H9 (cell line): ENCODE measurements around the gene NEURL1. TPM values are rescaled to one million over a fixed set of nuclear protein-coding genes. Genes with fewer than 3 reads are reported as not detected.

Source experiments
- DNase-seq: peaks from one replicate; pipeline ENCODE4 v3.0.0-alpha.2; 2017
- H2AFZ ChIP-seq: one replicate; pipeline ENCODE4 v1.6.1; 2013; ENCODE audit warnings: mild to moderate bottlenecking, low read length, control low read depth, moderate library complexity
- H2AK5ac ChIP-seq: 2 replicates; pipeline ENCODE4 v1.6.1; 2013; ENCODE audit warnings: low read length, control low read depth, mixed read lengths; ENCODE audit not compliant: insufficient read length
- H2BK120ac ChIP-seq: one replicate; pipeline ENCODE4 v1.6.1; 2013; ENCODE audit warnings: low read depth, mild to moderate bottlenecking, low read length, control low read depth, inconsistent platforms; ENCODE audit not compliant: poor library complexity, severe bottlenecking
- H2BK12ac ChIP-seq: 2 replicates; pipeline ENCODE4 v1.6.1; 2013; ENCODE audit warnings: low read length, control low read depth, mixed read lengths, low read depth; ENCODE audit not compliant: insufficient read length
- H2BK15ac ChIP-seq: 2 replicates; pipeline ENCODE4 v1.6.1; 2013; ENCODE audit warnings: low read depth, low read length, control low read depth
- H2BK20ac ChIP-seq: one replicate; pipeline ENCODE4 v1.6.1; 2013; ENCODE audit warnings: low read depth, mild to moderate bottlenecking, low read length, control low read depth, inconsistent platforms; ENCODE audit not compliant: poor library complexity, severe bottlenecking
- H2BK5ac ChIP-seq: 2 replicates; pipeline ENCODE4 v1.6.1; 2013; ENCODE audit warnings: low read length, control low read depth, mixed read lengths; ENCODE audit not compliant: insufficient read length
- H3K14ac ChIP-seq: 2 replicates; pipeline ENCODE4 v1.6.1; 2013; ENCODE audit warnings: low read length, control low read depth; ENCODE audit not compliant: insufficient read depth
- H3K18ac ChIP-seq: 2 replicates; pipeline ENCODE4 v1.6.1; 2013; ENCODE audit warnings: low read depth, mild to moderate bottlenecking, mixed read lengths, low read length, control low read depth; ENCODE audit not compliant: insufficient read length
- H3K23ac ChIP-seq: 2 replicates; pipeline ENCODE4 v1.6.1; 2013; ENCODE audit warnings: low read length, control low read depth, mixed read lengths, low read depth; ENCODE audit not compliant: insufficient read length
- H3K23me2 ChIP-seq: 2 replicates; pipeline ENCODE4 v1.6.1; 2013; ENCODE audit warnings: low read depth, mild to moderate bottlenecking, mixed read lengths, low read length, control low read depth; ENCODE audit not compliant: insufficient read length, poor library complexity, severe bottlenecking
- H3K27ac ChIP-seq: 2 replicates; pipeline ENCODE4 v1.5.1; 2013; ENCODE audit warnings: low read length, control low read depth, mixed read lengths, low read depth; ENCODE audit not compliant: insufficient read length
- H3K27me3 ChIP-seq: 2 replicates; pipeline ENCODE4 v1.6.1; 2013; ENCODE audit warnings: low read length, control low read depth, inconsistent platforms; ENCODE audit not compliant: insufficient read depth
- H3K4ac ChIP-seq: 2 replicates; pipeline ENCODE4 v1.6.1; 2013; ENCODE audit warnings: low read depth, mild to moderate bottlenecking, control low read depth, inconsistent platforms, low read length, moderate library complexity
- H3K4me1 ChIP-seq: 2 replicates; pipeline ENCODE4 v1.6.1; 2013; ENCODE audit warnings: low read length, control low read depth, inconsistent platforms; ENCODE audit not compliant: insufficient read depth
- H3K4me2 ChIP-seq: 2 replicates; pipeline ENCODE4 v1.6.1; 2013; ENCODE audit warnings: low read length, control low read depth, mixed read lengths; ENCODE audit not compliant: insufficient read length, insufficient read depth
- H3K56ac ChIP-seq: 2 replicates; pipeline ENCODE4 v1.6.1; 2013; ENCODE audit warnings: low read depth, mild to moderate bottlenecking, mixed read lengths, low read length, control low read depth; ENCODE audit not compliant: insufficient read length
- H3K79me1 ChIP-seq: 2 replicates; pipeline ENCODE4 v1.6.1; 2013; ENCODE audit warnings: low read depth, mild to moderate bottlenecking, moderate library complexity, low read length, control low read depth, inconsistent platforms; ENCODE audit not compliant: insufficient read depth, poor library complexity, severe bottlenecking
- H3K79me2 ChIP-seq: 2 replicates; pipeline ENCODE4 v1.6.1; 2013; ENCODE audit warnings: low read length, control low read depth, inconsistent platforms; ENCODE audit not compliant: insufficient read depth
- H3K9ac ChIP-seq: 2 replicates; pipeline ENCODE4 v1.6.1; 2013; ENCODE audit warnings: low read length, control low read depth, mixed read lengths; ENCODE audit not compliant: insufficient read length; ENCODE audit errors: extremely low read depth
- H3K9me3 ChIP-seq: one replicate; pipeline ENCODE4 v1.6.1; 2013; ENCODE audit warnings: low read depth, low read length, inconsistent platforms; ENCODE audit not compliant: control insufficient read depth
- H3T11ph ChIP-seq: one replicate; pipeline ENCODE4 v1.6.1; 2013; ENCODE audit warnings: mild to moderate bottlenecking, low read length, control low read depth, inconsistent platforms
- H4K20me1 ChIP-seq: one replicate; pipeline ENCODE4 v1.6.1; 2013; ENCODE audit not compliant: control insufficient read depth, insufficient read length, insufficient read depth
- H4K5ac ChIP-seq: 2 replicates; pipeline ENCODE4 v1.6.1; 2013; ENCODE audit warnings: low read depth, mild to moderate bottlenecking, mixed read lengths, low read length, control low read depth; ENCODE audit not compliant: insufficient read length
- H4K8ac ChIP-seq: replicated peaks from 2 replicates; pipeline ENCODE4 v1.6.1; 2013; ENCODE audit warnings: low read length, control low read depth, mixed read lengths, low read depth; ENCODE audit not compliant: insufficient read length
- H4K91ac ChIP-seq: 2 replicates; pipeline ENCODE4 v1.6.1; 2013; ENCODE audit warnings: low read depth, mild to moderate bottlenecking, moderate library complexity, mixed read lengths, low read length, control low read depth; ENCODE audit not compliant: insufficient read length
- H3K27ac Mint-ChIP-seq, 3 experiments: 2 replicates in 2 of 3; 3 replicates in 1 of 3; pipeline ENCODE4 v1.8.0; 2020 to 2021; ENCODE audit warnings: mixed read lengths in 3 of 3, mild to moderate bottlenecking in 1 of 3, moderate library complexity in 1 of 3
- H3K27me3 Mint-ChIP-seq: 2 replicates; pipeline ENCODE4 v1.8.0; 2021; ENCODE audit warnings: low read depth, mild to moderate bottlenecking, moderate library complexity, mixed read lengths
- H3K36me3 Mint-ChIP-seq, 3 experiments: 2 replicates in 2 of 3; 3 replicates in 1 of 3; pipeline ENCODE4 v1.8.0; 2020 to 2021; ENCODE audit warnings: low read depth in 3 of 3, mixed read lengths in 3 of 3; ENCODE audit not compliant: insufficient read depth in 1 of 3
- H3K4me1 Mint-ChIP-seq, 2 experiments: 2 replicates each; pipeline ENCODE4 v1.8.0; 2020; ENCODE audit warnings: mixed read lengths in 2 of 2
- H3K4me3 Mint-ChIP-seq, 2 experiments: 2 replicates in 1 of 2; 3 replicates in 1 of 2; pipeline ENCODE4 v1.8.0; 2020 to 2021; ENCODE audit warnings: mild to moderate bottlenecking in 2 of 2, mixed read lengths in 2 of 2, moderate library complexity in 1 of 2
- H3K9me3 Mint-ChIP-seq, 2 experiments: 2 replicates in 1 of 2; 3 replicates in 1 of 2; pipeline ENCODE4 v1.8.0; 2020; ENCODE audit warnings: mild to moderate bottlenecking in 2 of 2, mixed read lengths in 2 of 2, moderate library complexity in 1 of 2
- CTCF ChIP-seq: fragments of 200-600 bp; sonication (generic); conservative IDR thresholded peaks from 3 replicates; pipeline ENCODE4 v1.8.0; 2021; ENCODE audit warnings: antibody characterized with exemption, mild to moderate bottlenecking
- WGBS: extraction: QIAGEN DNeasy Blood & Tissue Kit; methylation state at CpG from one replicate; pipeline ENCODE4 v1.1.7; 2013; ENCODE audit warnings: missing lambda C conversion rate, low lambda C conversion rate, mixed read lengths; ENCODE audit not compliant: insufficient read length; ENCODE audit errors: extremely low coverage; 5-methylcytosine and 5-hydroxymethylcytosine counted together
- total RNA-seq: library from RNA; stranded (reverse); gene quantifications from 2 replicates; pipeline ENCODE4 v1.2.1, GENCODE V29; 2021

NEURL1 gene
- total RNA-seq, 1 experiment from 2014 or later = 1.2 TPM

- Mint-ChIP-seq H3K4me1 (peaks cover 2% of the 10 kb centered on the region in 2 experiments; a peak in 1 of 4 replicates), H3K27me3 (peaks cover 8% of the 10 kb centered on the region)
Observed at GRCh38 chr10:103562383-103562782, 68.9 kb downstream of the NEURL1 start.

More at GRCh38 chr10:103562383-103562782, 68.9 kb downstream of the NEURL1 start:
- no peak overlapping the region for H3K14ac ChIP-seq
- no peak overlapping the region for H2BK5ac ChIP-seq
- H3K9me3 Mint-ChIP-seq = no peaks in the 10 kb centered on the region; a peak in 1 of 5 replicates
- no peaks in the 10 kb centered on the region; a peak in 1 of 7 replicates for H3K36me3 Mint-ChIP-seq
- no peak overlapping the region for H4K5ac ChIP-seq
- no peak overlapping the region for H2AFZ ChIP-seq
- H3K4ac ChIP-seq = no peak overlapping the region
- TF ChIP-seq CTCF = no peak
- no CpG with 5 or more reads among the region's 4 CpGs for WGBS
- H4K20me1 ChIP-seq = no peaks in the 10 kb centered on the region
- no peaks in the 10 kb centered on the region for H3K23me2 ChIP-seq
- H3K9ac ChIP-seq = no peak overlapping the region
- no peak overlapping the region for H4K91ac ChIP-seq
- H3K4me2 ChIP-seq = no peak overlapping the region
- no peaks in the 10 kb centered on the region for H3K27me3 ChIP-seq
- H3K23ac ChIP-seq = no peak overlapping the region
- H3K27ac Mint-ChIP-seq = no peak overlapping the region
- no peak for DNase-seq
- no peak overlapping the region for H2AK5ac ChIP-seq
- no peak overlapping the region for H3K18ac ChIP-seq
- no peak overlapping the region for H2BK12ac ChIP-seq
- H3K27ac ChIP-seq = no peak overlapping the region
- H3K79me1 ChIP-seq = no peaks in the 10 kb centered on the region
- H2BK120ac ChIP-seq = no peak overlapping the region
- no peaks in the 10 kb centered on the region for H3K9me3 ChIP-seq
- no peak overlapping the region for H3K4me3 Mint-ChIP-seq
- H3K79me2 ChIP-seq = no peaks in the 10 kb centered on the region
- no peak overlapping the region for H2BK20ac ChIP-seq
- H3K56ac ChIP-seq = no peak overlapping the region
- H2BK15ac ChIP-seq = no peak overlapping the region
- no peaks in the 10 kb centered on the region for H3K4me1 ChIP-seq
- no peak overlapping the region for H3T11ph ChIP-seq
- no peak overlapping the region for H4K8ac ChIP-seq
